Caco-2 (cell line): Measurements from ENCODE around the gene NOD2. TPM values are rescaled to one million over a fixed set of nuclear protein-coding genes. Genes with fewer than 3 reads are reported as not detected.

Experiments used
- BruUV-seq: library from RNA; stranded (reverse); fragments of 400-500 nt; replicated peaks from 2 replicates; lab custom pipeline; 2021; lab: Mats Ljungman, UMichigan
- CTCF ChIA-PET: fragments of 300-600 bp; sonication (Branson Sonifier 250); formaldehyde crosslinking; loops from one replicate; lab custom pipeline; 2022; ENCODE audit warnings: antibody characterized with exemption; lab: Charles Lee
- POLR2A ChIA-PET: fragments of 300-600 bp; sonication (Branson Sonifier 250); formaldehyde crosslinking; loops from one replicate; lab custom pipeline; 2022; ENCODE audit warnings: antibody characterized with exemption; lab: Charles Lee
- DNase-seq, 2 experiments: peaks; one replicate each; pipeline versions ENCODE4 v3.0.0 to v3.0.0-alpha.2; 2020 to 2022
- H3K27me3 ChIP-seq: replicated peaks from 2 replicates; pipeline ENCODE4 v1.6.0; 2011; ENCODE audit warnings: low read length; ENCODE audit not compliant: control insufficient read depth, insufficient read depth
- H3K36me3 ChIP-seq: 2 replicates; pipeline ENCODE4 v1.5.1; 2011; ENCODE audit warnings: low read length; ENCODE audit not compliant: control insufficient read depth, insufficient read depth
- H3K4me1 ChIP-seq: fragments of 250-450 bp; sonication (Bioruptor Pico); 2 replicates; pipeline ENCODE4 v1.5.1; 2020; ENCODE audit warnings: mild to moderate bottlenecking
- H3K4me3 ChIP-seq: 2 replicates; pipeline ENCODE4 v1.5.1; 2011; ENCODE audit warnings: low read depth, mild to moderate bottlenecking, control low read depth, low read length
- H3K9me3 ChIP-seq: fragments of 250-450 bp; sonication (Bioruptor Pico); 2 replicates; pipeline ENCODE4 v1.5.1; 2020; ENCODE audit warnings: mild to moderate bottlenecking, moderate library complexity
- H3K27ac Mint-ChIP-seq: one replicate; pipeline ENCODE4 v1.8.0; 2022; ENCODE audit warnings: mixed read lengths; ENCODE audit not compliant: unreplicated experiment
- H3K27me3 Mint-ChIP-seq: one replicate; pipeline ENCODE4 v1.8.0; 2022; ENCODE audit warnings: mixed read lengths; ENCODE audit not compliant: insufficient read depth, unreplicated experiment
- H3K36me3 Mint-ChIP-seq: one replicate; pipeline ENCODE4 v1.8.0; 2022; ENCODE audit warnings: mild to moderate bottlenecking, mixed read lengths; ENCODE audit not compliant: insufficient read depth, unreplicated experiment
- H3K4me1 Mint-ChIP-seq: one replicate; pipeline ENCODE4 v1.8.0; 2022; ENCODE audit warnings: low read depth, mixed read lengths; ENCODE audit not compliant: unreplicated experiment
- H3K4me3 Mint-ChIP-seq: one replicate; pipeline ENCODE4 v1.8.0; 2022; ENCODE audit warnings: mild to moderate bottlenecking, moderate library complexity, mixed read lengths; ENCODE audit not compliant: unreplicated experiment
- H3K9me3 Mint-ChIP-seq: one replicate; pipeline ENCODE4 v1.8.0; 2022; ENCODE audit warnings: mixed read lengths; ENCODE audit not compliant: unreplicated experiment
- intact Hi-C: fragments of 100-400 bp; cut with micrococcal nuclease; formaldehyde crosslinking; loops from one replicate; pipeline ENCODE4 v1.10.0; 2022; ENCODE audit not compliant: unreplicated experiment
- total RNA-seq: library from RNA; stranded (reverse); gene quantifications from 2 replicates; pipeline ENCODE4 v1.2.3, GENCODE V29; 2022
- TF ChIP-seq, protein P1 (sequence below), 2 experiments: fragments of 200-600 bp in 1 of 2; IDR thresholded peaks; 1 replicate in 1 of 2; 2 replicates in 1 of 2; pipeline versions ENCODE4 v1.5.1 to v1.8.0; 2011 to 2022; ENCODE audit warnings: antibody characterized with exemption in 1 of 2, control low read depth in 1 of 2, inconsistent platforms in 1 of 2, low read depth in 1 of 2, low read length in 1 of 2, mild to moderate bottlenecking in 1 of 2, moderate library complexity in 1 of 2; ENCODE audit not compliant: insufficient read depth in 1 of 2, severe bottlenecking in 1 of 2, unreplicated experiment in 1 of 2

The NOD2 gene
- total RNA-seq, 1 experiment from 2014 or later, result 0.23 TPM

DNA sequence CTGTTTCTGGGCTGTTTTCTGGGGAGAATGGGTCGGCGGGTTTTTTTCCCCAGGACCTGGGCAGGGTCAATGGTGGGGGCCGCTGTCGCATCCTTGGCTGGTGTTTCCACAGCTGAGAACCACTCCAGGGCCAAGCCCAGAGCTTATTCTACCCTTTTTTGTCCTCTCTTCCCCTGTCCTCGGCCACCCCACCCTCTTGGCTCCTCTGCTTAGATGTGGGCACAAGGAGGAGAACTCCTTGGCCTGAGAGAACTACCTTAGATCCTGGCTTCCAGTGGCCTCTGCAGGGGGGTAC, 4.0 kb downstream of the NOD2 start:
- Mint-ChIP-seq H3K4me1 (peaks cover 15% of the 10 kb centered on the region), H3K9me3 (no peaks in the 10 kb centered on the region), H3K4me3 (no peak overlapping the region), H3K27me3 (peaks cover 1% of the 10 kb centered on the region), H3K36me3 (no peaks in the 10 kb centered on the region), H3K27ac (no peak overlapping the region)
- intact Hi-C loops, result no loop called here
- TF ChIP-seq, protein P1, sequence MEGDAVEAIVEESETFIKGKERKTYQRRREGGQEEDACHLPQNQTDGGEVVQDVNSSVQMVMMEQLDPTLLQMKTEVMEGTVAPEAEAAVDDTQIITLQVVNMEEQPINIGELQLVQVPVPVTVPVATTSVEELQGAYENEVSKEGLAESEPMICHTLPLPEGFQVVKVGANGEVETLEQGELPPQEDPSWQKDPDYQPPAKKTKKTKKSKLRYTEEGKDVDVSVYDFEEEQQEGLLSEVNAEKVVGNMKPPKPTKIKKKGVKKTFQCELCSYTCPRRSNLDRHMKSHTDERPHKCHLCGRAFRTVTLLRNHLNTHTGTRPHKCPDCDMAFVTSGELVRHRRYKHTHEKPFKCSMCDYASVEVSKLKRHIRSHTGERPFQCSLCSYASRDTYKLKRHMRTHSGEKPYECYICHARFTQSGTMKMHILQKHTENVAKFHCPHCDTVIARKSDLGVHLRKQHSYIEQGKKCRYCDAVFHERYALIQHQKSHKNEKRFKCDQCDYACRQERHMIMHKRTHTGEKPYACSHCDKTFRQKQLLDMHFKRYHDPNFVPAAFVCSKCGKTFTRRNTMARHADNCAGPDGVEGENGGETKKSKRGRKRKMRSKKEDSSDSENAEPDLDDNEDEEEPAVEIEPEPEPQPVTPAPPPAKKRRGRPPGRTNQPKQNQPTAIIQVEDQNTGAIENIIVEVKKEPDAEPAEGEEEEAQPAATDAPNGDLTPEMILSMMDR (IDR thresholded peaks at IDR 0.05; ENCODE audit: insufficient read depth in 1 of 2, low read depth in 1 of 2, low read length in 1 of 2, severe bottlenecking in 1 of 2, unreplicated experiment in 1 of 2), result no peak
- Histone ChIP-seq H3K4me1 (peaks cover 12% of the 10 kb centered on the region), H3K36me3 (no peaks in the 10 kb centered on the region), H3K27me3 (no peaks in the 10 kb centered on the region), H3K4me3 (no peak overlapping the region), H3K9me3 (no peaks in the 10 kb centered on the region)
- no TSS peak for BruUV-seq
- ChIA-PET CTCF (interaction anchor here (0.6 to 3.0 kb wide), 3 partner anchors 109 to 208 kb away, joined by 3 to 9 read pairs (median 3); no protein-coding TSS in a partner anchor), POLR2A (no interaction called here)
- DNase-seq, result no peak

DNA sequence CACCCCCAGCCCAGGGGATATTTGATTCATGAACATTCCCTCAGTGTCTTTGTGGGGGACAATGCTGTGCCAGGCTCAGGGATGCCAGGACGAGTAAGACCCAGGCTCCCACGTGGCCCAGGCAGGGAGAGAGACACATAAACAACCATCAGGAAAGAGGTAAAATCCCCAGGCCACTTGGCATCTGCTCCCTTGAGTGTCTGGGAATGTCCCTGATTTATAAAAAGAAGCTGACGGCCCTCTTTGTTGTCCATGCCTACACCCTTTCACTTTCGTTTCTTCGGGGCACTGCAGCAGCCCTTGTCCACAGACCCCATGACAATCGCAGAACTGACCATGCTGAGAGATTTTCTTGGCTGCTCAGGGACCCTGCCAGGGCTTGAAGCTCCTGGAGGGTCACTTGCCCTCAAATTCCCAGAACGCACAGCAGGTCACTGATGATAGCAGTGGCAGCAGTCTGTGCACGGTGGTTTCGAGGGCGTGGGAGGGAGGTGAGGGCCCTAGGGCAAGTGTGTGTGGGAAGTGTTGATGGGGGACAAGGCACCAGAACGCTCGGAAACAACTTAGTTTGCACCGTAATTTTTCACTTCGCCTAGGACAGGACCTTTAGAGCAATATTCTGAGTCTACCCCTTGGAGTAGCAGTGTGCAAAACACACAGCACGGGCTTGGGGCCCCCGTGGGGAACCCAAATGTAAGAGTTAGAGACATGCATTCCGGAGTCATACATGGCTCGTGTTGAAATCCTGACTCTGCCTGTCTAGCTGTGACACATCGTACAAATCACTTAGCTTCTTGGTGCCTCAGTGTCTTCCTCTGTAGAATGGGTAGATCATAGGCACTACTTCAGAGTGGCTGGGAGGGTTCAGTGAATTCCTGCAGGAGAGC, 4.7 kb downstream of the NOD2 start:
- no peak overlapping the region for H3K4me3 ChIP-seq

GRCh38 chr16:50699326-50700159, 6.1 kb downstream of the NOD2 start:
- peaks cover 8% of the 10 kb centered on the region for H3K4me1 Mint-ChIP-seq
- no peaks in the 10 kb centered on the region for H3K27me3 ChIP-seq
- TF ChIP-seq, protein P1 (IDR thresholded peaks at IDR 0.05; ENCODE audit: insufficient read depth in 1 of 2, low read depth in 1 of 2, low read length in 1 of 2, severe bottlenecking in 1 of 2, unreplicated experiment in 1 of 2), result no peak
- intact Hi-C loops, result no loop called here
- H3K4me3 ChIP-seq, result no peak overlapping the region
- ChIA-PET CTCF (no interaction called here), POLR2A (no interaction called here)
- peaks cover 12% of the 10 kb centered on the region for H3K4me1 ChIP-seq
- H3K36me3 ChIP-seq, result no peaks in the 10 kb centered on the region; the same call in 1 of the 2 replicates
- H3K27ac Mint-ChIP-seq, result no peak overlapping the region
- peaks cover 9% of the 10 kb centered on the region for H3K9me3 Mint-ChIP-seq
- DNase-seq, result no peak
- H3K36me3 Mint-ChIP-seq, result peaks cover 5% of the 10 kb centered on the region
- peaks cover 14% of the 10 kb centered on the region for H3K9me3 ChIP-seq
- BruUV-seq, result no TSS peak
- H3K27me3 Mint-ChIP-seq, result no peaks in the 10 kb centered on the region
- H3K4me3 Mint-ChIP-seq, result no peak overlapping the region

More for the DNA sequence above, 4.7 kb downstream of the NOD2 start:
- H3K27me3 ChIP-seq, result no peaks in the 10 kb centered on the region
- H3K36me3 ChIP-seq, result no peaks in the 10 kb centered on the region
- CTCF ChIA-PET, result interaction anchor here (1.1 kb wide), 1 partner anchor 108 kb away, joined by 3 read pairs; no protein-coding TSS in a partner anchor
- no peak overlapping the region for H3K4me3 Mint-ChIP-seq
- peaks cover 12% of the 10 kb centered on the region for H3K4me1 ChIP-seq
- no peaks in the 10 kb centered on the region for H3K9me3 Mint-ChIP-seq
- TF ChIP-seq, protein P1 (IDR thresholded peaks at IDR 0.05; ENCODE audit: insufficient read depth in 1 of 2, low read depth in 1 of 2, low read length in 1 of 2, severe bottlenecking in 1 of 2, unreplicated experiment in 1 of 2), result no peak
- H3K27me3 Mint-ChIP-seq, result no peaks in the 10 kb centered on the region
- peak in 1 of 2 experiments; percentile 29 for DNase-seq
- H3K36me3 Mint-ChIP-seq, result no peaks in the 10 kb centered on the region
- peaks cover 9% of the 10 kb centered on the region for H3K4me1 Mint-ChIP-seq
- intact Hi-C loops, result no loop called here
- BruUV-seq, result no TSS peak
- no peak overlapping the region for H3K27ac Mint-ChIP-seq
- 0 out of 2 replicates have a peak, but pooled peaks cover 5% of the 10 kb centered on the region for H3K9me3 ChIP-seq
- POLR2A ChIA-PET, result no interaction called here
